GM19324 (cell line): ENCODE data around the gene TIMMDC1.

ENCODE experiments used
- ATAC-seq: cut with Tn5 transposase; IDR thresholded peaks from one replicate; pipeline ENCODE4 v1.9.1; 2021; ENCODE audit warnings: mild to moderate bottlenecking, moderate library complexity; ENCODE audit not compliant: unreplicated experiment, low FRiP score

The TIMMDC1 gene

GRCh38 chr3:119498186-119499011 lies at the start of gene TIMMDC1:
Gene TIMMDC1, plus strand, starts transcription at chr3:119498547. Its CDS starts 187 bp downstream, at chr3:119498734.
- peak; percentile 98 for ATAC-seq

DNA sequence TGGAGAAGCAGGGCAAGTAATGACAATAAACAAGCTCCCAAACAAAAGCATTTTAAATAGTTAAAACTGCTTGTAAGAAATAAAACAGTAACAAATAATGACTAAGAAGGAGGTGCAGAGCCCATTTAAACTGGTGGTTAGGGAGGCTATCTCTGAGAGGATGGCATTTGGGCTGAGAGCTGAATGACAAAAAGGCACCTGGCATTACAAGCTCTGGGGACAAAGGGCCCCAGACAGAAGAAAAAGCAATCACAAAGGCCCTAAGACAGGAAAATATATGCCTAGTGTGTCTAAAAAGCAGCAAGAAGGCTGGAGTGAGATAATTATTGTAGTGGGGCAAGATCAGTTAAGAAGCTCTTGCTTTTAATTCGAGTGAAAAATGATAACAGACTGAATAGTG lies 44.5 kb upstream of the TIMMDC1 start:
- no peak for ATAC-seq

DNA sequence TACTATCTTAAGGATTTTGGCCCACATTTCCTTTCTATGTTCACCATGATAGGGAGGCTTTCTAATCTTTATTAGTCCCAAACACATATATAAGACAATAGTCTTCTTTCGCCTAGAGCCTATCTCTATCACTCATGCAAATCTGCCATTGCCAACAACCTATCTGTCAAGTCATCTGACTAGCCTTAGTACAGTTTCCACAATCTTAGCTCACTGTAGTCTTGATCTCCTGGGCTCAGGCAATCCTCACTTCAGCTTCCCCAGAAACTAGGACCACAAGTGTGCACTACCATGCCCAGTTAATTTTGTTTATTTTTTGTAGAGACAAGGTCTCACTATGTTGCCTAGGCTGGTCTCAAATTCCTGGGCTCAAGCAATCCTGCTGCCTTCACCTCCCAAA lies 41.9 kb upstream of the TIMMDC1 start:
- ATAC-seq: no peak

- ATAC-seq: no peak
These were observed 41.1 kb upstream of the TIMMDC1 start for GRCh38 chr3:119457246-119457645.

- ATAC-seq: peak; percentile 97
These were observed 34.9 kb upstream of the TIMMDC1 start, which contains the start of gene TMEM39A for GRCh38 chr3:119463171-119464169. Gene TMEM39A, minus strand, starts transcription at chr3:119463615. Its CDS starts 1,541 bp downstream, at chr3:119462074.

DNA sequence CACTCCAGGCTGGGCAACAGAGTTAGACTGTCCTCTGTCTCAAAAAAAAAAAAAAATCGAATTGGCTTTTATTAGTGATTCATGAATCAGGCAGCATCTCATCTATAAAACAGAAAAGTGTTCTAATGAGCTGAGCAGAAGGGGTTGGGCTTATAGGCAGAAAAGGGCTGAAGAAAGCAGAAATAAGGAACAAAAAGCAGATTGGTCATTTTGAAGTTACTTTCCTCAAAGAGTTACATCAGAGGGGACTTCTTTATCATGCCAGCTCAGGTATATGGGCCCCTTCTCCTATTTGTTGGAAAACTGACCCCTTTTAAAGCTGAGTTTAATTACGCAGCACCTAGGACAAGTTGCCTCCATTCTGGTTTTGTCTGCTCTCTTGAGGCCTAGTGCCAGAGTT lies 30.3 kb upstream of the TIMMDC1 start:
- no peak for ATAC-seq

DNA sequence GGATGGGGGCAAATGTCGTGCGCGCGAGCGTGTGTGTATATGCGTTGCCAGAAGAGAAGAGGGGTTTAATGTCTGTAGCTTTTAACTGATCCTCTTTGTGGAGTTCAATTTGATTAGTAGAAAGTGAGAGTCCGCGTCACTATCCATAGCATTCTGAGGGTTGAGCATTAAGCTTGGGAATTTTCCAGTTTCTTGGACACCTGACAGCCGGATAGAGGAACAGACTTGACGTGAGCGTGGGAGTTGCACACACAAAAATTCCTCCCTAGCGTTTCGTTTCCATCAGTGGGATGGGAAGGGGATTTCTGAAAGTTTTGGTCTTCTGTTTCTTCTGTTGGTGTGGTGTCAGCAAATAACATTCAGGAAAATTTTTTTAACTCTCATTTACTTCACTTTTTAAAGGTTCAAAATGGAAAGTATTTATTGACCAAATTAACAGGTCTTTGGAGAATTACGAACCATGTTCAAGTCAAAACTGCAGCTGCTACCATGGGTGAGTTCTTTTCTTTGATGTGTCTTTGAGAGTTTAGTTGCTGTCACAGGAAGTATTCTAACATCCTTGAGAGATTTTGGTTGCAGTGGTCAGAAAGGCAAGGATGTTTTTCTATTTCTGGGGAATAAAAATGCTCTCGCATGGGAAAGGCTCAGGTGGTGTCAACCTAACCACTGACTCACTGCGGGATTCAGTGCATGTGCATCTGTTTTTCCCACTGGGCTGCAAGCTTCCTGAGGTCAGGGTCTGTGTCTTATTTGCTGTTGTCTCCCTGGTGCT lies 28.7 kb upstream of the TIMMDC1 start:
- no peak for ATAC-seq

GRCh38 chr3:119470866-119471265 lies 27.5 kb upstream of the TIMMDC1 start:
- ATAC-seq: no peak

GRCh38 chr3:119481079-119481478 lies 17.3 kb upstream of the TIMMDC1 start:
- ATAC-seq: no peak

- ATAC-seq: no peak
These were observed 15.2 kb upstream of the TIMMDC1 start for GRCh38 chr3:119483101-119483500.

- no peak for ATAC-seq
These were observed 12.8 kb upstream of the TIMMDC1 start for GRCh38 chr3:119485563-119485962.

DNA sequence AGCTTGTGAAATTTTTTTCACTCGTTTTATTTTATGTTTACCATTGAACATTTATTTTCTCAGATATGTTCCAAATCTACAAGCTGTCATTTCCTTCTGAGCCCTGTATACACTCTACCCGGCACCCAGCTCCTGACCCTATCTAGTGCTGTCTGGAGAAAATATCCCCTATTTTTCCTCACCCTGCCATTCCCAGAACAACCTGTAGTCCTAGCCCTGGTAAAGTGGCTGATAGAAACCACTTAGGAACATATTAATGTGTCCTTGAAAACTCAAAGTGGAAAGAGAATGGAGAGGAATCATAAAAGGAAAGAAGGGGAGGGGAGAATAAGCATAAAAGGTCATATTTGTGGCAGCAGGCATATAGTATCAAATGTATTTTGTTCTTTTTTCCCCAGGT lies 8.2 kb upstream of the TIMMDC1 start:
- no peak for ATAC-seq

DNA sequence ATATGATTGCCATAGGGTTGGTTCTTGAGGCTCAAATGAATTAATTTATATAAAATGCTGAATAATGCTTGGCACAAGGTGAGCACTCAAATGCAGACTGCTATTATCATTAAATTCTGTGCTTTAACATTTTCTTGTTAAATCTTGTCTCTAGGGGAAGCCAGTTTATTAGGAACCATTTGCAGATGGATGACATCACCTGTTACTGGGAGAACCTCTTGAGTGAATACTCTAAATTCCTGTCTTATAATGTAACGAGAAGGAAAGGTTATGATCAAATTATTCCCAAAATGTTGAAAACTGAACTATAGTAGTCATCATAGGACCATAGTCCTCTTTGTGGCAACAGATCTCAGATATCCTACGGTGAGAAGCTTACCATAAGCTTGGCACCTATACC lies 6.2 kb upstream of the TIMMDC1 start:
- ATAC-seq: no peak

- ATAC-seq: no peak
These were observed 5.5 kb upstream of the TIMMDC1 start for GRCh38 chr3:119492810-119493209.

DNA sequence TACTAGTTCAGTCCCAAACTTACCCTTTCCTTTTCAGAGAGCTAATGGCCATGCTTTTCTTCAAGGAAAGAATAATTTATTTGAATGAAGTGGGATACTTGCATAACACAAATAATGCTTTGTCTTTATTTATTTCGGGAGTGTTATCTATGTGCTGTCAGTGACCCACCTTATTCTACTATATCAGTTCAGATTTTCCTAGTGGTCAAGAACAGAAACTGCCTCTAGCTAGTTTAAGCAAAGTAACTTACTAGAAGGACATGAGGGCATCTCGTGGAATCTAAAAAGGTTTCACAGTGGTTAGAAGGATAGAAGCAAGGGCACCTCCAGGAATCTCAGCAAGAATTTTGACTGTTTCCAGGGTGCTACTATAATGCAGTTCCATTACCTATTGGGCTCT lies 3.8 kb upstream of the TIMMDC1 start:
- ATAC-seq: no peak

- ATAC-seq: no peak
These were observed 544 bp upstream of the TIMMDC1 start for GRCh38 chr3:119497820-119498185.

GRCh38 chr3:119500265-119500664 lies 1.9 kb downstream of the TIMMDC1 start:
- no peak for ATAC-seq

DNA sequence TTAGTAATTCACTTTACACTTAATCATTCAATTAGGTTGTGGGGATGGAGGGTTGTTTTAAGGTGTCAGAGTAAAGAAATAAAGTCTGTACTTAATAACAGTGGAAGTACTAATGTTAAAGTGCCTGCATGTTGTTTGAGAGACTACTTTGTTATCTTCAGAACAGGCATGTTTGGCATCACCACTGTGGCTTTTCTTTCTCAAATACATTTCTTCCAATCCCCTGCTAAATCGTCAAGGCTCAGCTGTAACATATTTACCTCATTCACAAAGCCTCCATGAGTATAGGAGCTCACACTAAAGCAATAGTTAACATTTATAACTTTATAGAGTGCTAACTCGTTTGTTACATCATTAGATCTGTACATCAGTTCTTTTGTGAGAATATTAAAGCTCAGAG lies 2.6 kb downstream of the TIMMDC1 start:
- ATAC-seq: no peak

DNA sequence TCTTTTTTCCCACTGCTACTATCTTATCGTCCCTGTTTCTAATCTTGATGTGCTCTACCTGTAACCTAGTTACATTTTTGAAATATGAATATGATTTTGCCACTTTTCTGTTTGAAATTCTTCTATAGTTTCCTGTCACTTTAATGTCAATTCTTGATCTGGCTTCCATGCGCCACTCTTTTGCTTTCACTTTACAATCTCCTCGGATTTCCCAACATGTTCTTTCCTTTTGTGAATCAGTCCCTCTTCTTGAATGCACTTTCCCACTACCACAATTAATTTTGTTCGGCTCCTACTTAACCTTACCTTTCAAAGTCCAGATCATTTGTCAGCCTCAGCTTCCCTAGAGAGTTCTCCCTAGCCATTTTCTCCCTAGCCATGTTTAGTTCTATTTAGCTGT lies 8.3 kb downstream of the TIMMDC1 start:
- no peak for ATAC-seq

DNA sequence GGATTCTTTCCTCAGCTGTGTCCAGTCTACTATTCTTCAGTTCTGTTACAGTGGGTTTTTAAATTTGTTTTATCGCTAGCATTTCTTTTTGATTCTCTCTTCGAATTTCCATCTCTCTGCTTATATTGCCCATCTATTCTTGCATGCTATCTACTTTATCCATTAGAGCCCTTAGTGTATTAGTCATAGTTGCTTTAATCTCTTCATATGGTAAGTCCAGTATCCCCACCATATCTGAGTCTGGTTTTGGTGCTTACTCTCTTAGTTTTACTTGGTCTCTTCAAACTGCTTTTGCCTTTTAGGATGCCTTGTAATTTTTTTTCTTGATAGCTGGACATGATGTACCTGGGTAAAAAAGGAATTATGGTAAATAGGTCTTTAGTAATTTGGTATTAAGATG lies 9.1 kb downstream of the TIMMDC1 start:
- no peak for ATAC-seq
